ENCODE results near the gene CCDC106.

The CCDC106 gene

GRCh38 chr19:55660991-55661390, 13.0 kb downstream of the CCDC106 start:
- TF ChIP-seq CTCF (conservative IDR thresholded peaks at IDR 0.05; ENCODE audit: control insufficient read depth, insufficient read depth, low read depth, low read length), result no peak
- no peak overlapping the region for H3K4me3 ChIP-seq (ENCODE audit: control insufficient read depth, low read depth, low read length)
- DNase-seq (ENCODE audit: low read depth), result no peak

GRCh38 chr19:55661826-55662225, 13.8 kb downstream of the CCDC106 start:
- TF ChIP-seq CTCF (conservative IDR thresholded peaks at IDR 0.05; ENCODE audit: control insufficient read depth, insufficient read depth, low read depth, low read length), result no peak
- no peak for DNase-seq (ENCODE audit: low read depth)
- no peak overlapping the region for H3K4me3 ChIP-seq (ENCODE audit: control insufficient read depth, low read depth, low read length)

GRCh38 chr19:55663846-55664536, 16.0 kb downstream of the CCDC106 start:
- no peak overlapping the region for H3K4me3 ChIP-seq (ENCODE audit: control insufficient read depth, low read depth, low read length)
- DNase-seq (ENCODE audit: low read depth), result no peak
- no peak for TF ChIP-seq CTCF (conservative IDR thresholded peaks at IDR 0.05; ENCODE audit: control insufficient read depth, insufficient read depth, low read depth, low read length)

GRCh38 chr19:55666343-55667005, 18.5 kb downstream of the CCDC106 start:
- TF ChIP-seq CTCF (conservative IDR thresholded peaks at IDR 0.05; ENCODE audit: control insufficient read depth, insufficient read depth, low read depth, low read length), result no peak
- no peak overlapping the region for H3K4me3 ChIP-seq (ENCODE audit: control insufficient read depth, low read depth, low read length)
- DNase-seq (ENCODE audit: low read depth), result no peak

GRCh38 chr19:55667006-55667381, 19.0 kb downstream of the CCDC106 start:
- no peak for TF ChIP-seq CTCF (conservative IDR thresholded peaks at IDR 0.05; ENCODE audit: control insufficient read depth, insufficient read depth, low read depth, low read length)
- no peak overlapping the region for H3K4me3 ChIP-seq (ENCODE audit: control insufficient read depth, low read depth, low read length)
- no peak for DNase-seq (ENCODE audit: low read depth)

- no peak for DNase-seq (ENCODE audit: low read depth)
- no peak overlapping the region for H3K4me3 ChIP-seq (ENCODE audit: control insufficient read depth, low read depth, low read length)
- TF ChIP-seq CTCF (conservative IDR thresholded peaks at IDR 0.05; ENCODE audit: control insufficient read depth, insufficient read depth, low read depth, low read length), result no peak
These were observed 19.5 kb downstream of the CCDC106 start for GRCh38 chr19:55667511-55667910.
